Mesodermal cell (in vitro differentiated cells): ENCODE measurements around the gene BAIAP2.
A peak's percentile ranks its signal among the peaks of the same experiment; 100 is the strongest.

Experiments used
- H3K27ac ChIP-seq: 2 replicates; pipeline ENCODE4 v1.7.0; 2013; ENCODE audit warnings: mild to moderate bottlenecking, low read depth, low read length, moderate library complexity; ENCODE audit not compliant: severe bottlenecking
- H3K36me3 ChIP-seq: 2 replicates; pipeline ENCODE4 v1.7.1; 2013; ENCODE audit warnings: mild to moderate bottlenecking, low read length, moderate library complexity; ENCODE audit not compliant: control insufficient read depth, insufficient read depth
- H3K4me1 ChIP-seq: one replicate; pipeline ENCODE4 v1.7.1; 2013; ENCODE audit warnings: mild to moderate bottlenecking, low read length; ENCODE audit not compliant: insufficient read depth, control insufficient read depth, poor library complexity, severe bottlenecking
- H3K4me3 ChIP-seq: 2 replicates; pipeline ENCODE4 v1.7.0; 2013; ENCODE audit warnings: low read length, control low read depth, mild to moderate bottlenecking; ENCODE audit not compliant: insufficient read depth, poor library complexity, severe bottlenecking; ENCODE audit errors: extremely low read depth
- H3K9me3 ChIP-seq: 2 replicates; pipeline ENCODE4 v1.7.1; 2013; ENCODE audit warnings: mild to moderate bottlenecking, low read length, moderate library complexity; ENCODE audit not compliant: control insufficient read depth
- WGBS, 2 experiments: methylation state at CpG; one replicate each; pipeline ENCODE4 v1.1.5; 2013; ENCODE audit warnings: missing lambda C conversion rate in 2 of 2; ENCODE audit not compliant: insufficient coverage in 2 of 2; 5-methylcytosine and 5-hydroxymethylcytosine counted together

Gene BAIAP2

GRCh38 chr17:81002409-81003361, 32.3 kb upstream of the BAIAP2 start:
- Histone ChIP-seq H3K4me1 (peaks cover 6% of the 10 kb centered on the region), H3K9me3 (no peaks in the 10 kb centered on the region), H3K36me3 (peaks cover 27% of the 10 kb centered on the region), H3K4me3 (no peak overlapping the region), H3K27ac (no peak overlapping the region)
- WGBS, 2 experiments, result 83% methylated on average over 13 to 14 of the region's 21 CpGs

GRCh38 chr17:81003711-81004475, 31.1 kb upstream of the BAIAP2 start:
- H3K4me3 ChIP-seq, result peak overlapping the region; percentile 19
- no peak overlapping the region for H3K27ac ChIP-seq
- H3K36me3 ChIP-seq, result peaks cover 15% of the 10 kb centered on the region
- 7% methylated on average over 40 to 41 of the region's 72 CpGs for WGBS, 2 experiments
- no peaks in the 10 kb centered on the region for H3K9me3 ChIP-seq
- H3K4me1 ChIP-seq, result peaks cover 6% of the 10 kb centered on the region

GRCh38 chr17:81006891-81007290, 28.1 kb upstream of the BAIAP2 start:
- H3K9me3 ChIP-seq, result peaks cover 11% of the 10 kb centered on the region
- no peak overlapping the region for H3K27ac ChIP-seq
- peaks cover 6% of the 10 kb centered on the region for H3K4me1 ChIP-seq
- H3K36me3 ChIP-seq, result no peaks in the 10 kb centered on the region
- 74 to 82% methylated on average over 3 to 5 of the region's 10 CpGs for WGBS, 2 experiments
- no peak overlapping the region for H3K4me3 ChIP-seq

GRCh38 chr17:81008140-81008539, 26.8 kb upstream of the BAIAP2 start:
- Histone ChIP-seq H3K27ac (no peak overlapping the region), H3K4me3 (no peak overlapping the region), H3K36me3 (no peaks in the 10 kb centered on the region), H3K9me3 (peaks cover 13% of the 10 kb centered on the region), H3K4me1 (peaks cover 6% of the 10 kb centered on the region)
- WGBS, 2 experiments, result 79 to 85% methylated on average over 8 to 11 of the region's 11 CpGs

GRCh38 chr17:81009136-81009535, 25.8 kb upstream of the BAIAP2 start:
- peaks cover 3% of the 10 kb centered on the region for H3K4me1 ChIP-seq
- no peaks in the 10 kb centered on the region for H3K36me3 ChIP-seq
- H3K27ac ChIP-seq, result no peak overlapping the region
- peaks cover 13% of the 10 kb centered on the region for H3K9me3 ChIP-seq
- WGBS, 2 experiments, result 89 to 92% methylated on average over 5 to 11 of the region's 14 CpGs
- no peak overlapping the region for H3K4me3 ChIP-seq

- 95 to 100% methylated on average over 1 to 2 of the region's 2 CpGs for WGBS, 2 experiments
- H3K27ac ChIP-seq, result no peak overlapping the region
- no peaks in the 10 kb centered on the region for H3K4me1 ChIP-seq
- H3K4me3 ChIP-seq, result no peak overlapping the region
- no peaks in the 10 kb centered on the region for H3K36me3 ChIP-seq
- peaks cover 13% of the 10 kb centered on the region for H3K9me3 ChIP-seq
Observed at GRCh38 chr17:81010935-81011334, 24.0 kb upstream of the BAIAP2 start.

GRCh38 chr17:81011951-81012350, 23.0 kb upstream of the BAIAP2 start:
- H3K27ac ChIP-seq, result no peak overlapping the region
- no peak overlapping the region for H3K4me3 ChIP-seq
- H3K9me3 ChIP-seq, result peaks cover 13% of the 10 kb centered on the region
- H3K4me1 ChIP-seq, result no peaks in the 10 kb centered on the region
- no peaks in the 10 kb centered on the region for H3K36me3 ChIP-seq
- WGBS, 2 experiments, result 91 to 95% methylated on average over 2 of the region's 3 CpGs

- Histone ChIP-seq H3K9me3 (peaks cover 13% of the 10 kb centered on the region), H3K27ac (no peak overlapping the region), H3K36me3 (no peaks in the 10 kb centered on the region), H3K4me3 (no peak overlapping the region), H3K4me1 (no peaks in the 10 kb centered on the region)
- 90 to 93% methylated on average over 12 of the region's 13 CpGs for WGBS, 2 experiments
Observed at GRCh38 chr17:81012574-81013447, 22.1 kb upstream of the BAIAP2 start.

- no peak overlapping the region for H3K27ac ChIP-seq
- H3K4me3 ChIP-seq, result no peak overlapping the region
- WGBS, 2 experiments, result 58 to 77% methylated on average over 3 to 5 of the region's 6 CpGs
- H3K36me3 ChIP-seq, result no peaks in the 10 kb centered on the region
- H3K9me3 ChIP-seq, result peaks cover 13% of the 10 kb centered on the region
- H3K4me1 ChIP-seq, result peaks cover 4% of the 10 kb centered on the region
Observed at GRCh38 chr17:81013642-81014041, 21.3 kb upstream of the BAIAP2 start.

- H3K4me1 ChIP-seq, result peaks cover 4% of the 10 kb centered on the region
- no peak overlapping the region for H3K27ac ChIP-seq
- no peak overlapping the region for H3K4me3 ChIP-seq
- WGBS, 2 experiments, result no CpG with 5 or more reads among the region's 1 CpG
- no peaks in the 10 kb centered on the region for H3K36me3 ChIP-seq
- H3K9me3 ChIP-seq, result peaks cover 13% of the 10 kb centered on the region
Observed at GRCh38 chr17:81015136-81015535, 19.8 kb upstream of the BAIAP2 start.
